Calu3 (cell line): ENCODE results near the gene ARHGEF28. TPM values are rescaled to one million over a fixed set of nuclear protein-coding genes. Genes with fewer than 3 reads are reported as not detected.

Experiments
- BruUV-seq: library from RNA; stranded (reverse); fragments of 400-500 nt; replicated peaks from 2 replicates; lab custom pipeline; 2021; lab: Mats Ljungman, UMichigan
- CTCF ChIA-PET: fragments of 300-600 bp; sonication (Branson Sonifier 250); formaldehyde crosslinking; loops from one replicate; lab custom pipeline; 2022; ENCODE audit warnings: antibody characterized with exemption; lab: Charles Lee
- DNase-seq: peaks from one replicate; pipeline ENCODE4 v3.0.0; 2022
- H3K27ac Mint-ChIP-seq: one replicate; pipeline ENCODE4 v1.8.0; 2022; ENCODE audit warnings: mixed read lengths; ENCODE audit not compliant: unreplicated experiment
- H3K27me3 Mint-ChIP-seq: one replicate; pipeline ENCODE4 v1.8.0; 2022; ENCODE audit warnings: mixed read lengths; ENCODE audit not compliant: unreplicated experiment
- H3K36me3 Mint-ChIP-seq: one replicate; pipeline ENCODE4 v1.8.0; 2022; ENCODE audit warnings: mild to moderate bottlenecking, moderate library complexity, mixed read lengths; ENCODE audit not compliant: insufficient read depth, unreplicated experiment
- H3K4me1 Mint-ChIP-seq: one replicate; pipeline ENCODE4 v1.8.0; 2022; ENCODE audit warnings: mild to moderate bottlenecking, low read depth, mixed read lengths; ENCODE audit not compliant: unreplicated experiment
- H3K4me3 Mint-ChIP-seq: one replicate; pipeline ENCODE4 v1.8.0; 2022; ENCODE audit warnings: mild to moderate bottlenecking, low read depth, moderate library complexity, mixed read lengths; ENCODE audit not compliant: unreplicated experiment
- H3K9me3 Mint-ChIP-seq: one replicate; pipeline ENCODE4 v1.8.0; 2022; ENCODE audit warnings: low read depth, mixed read lengths; ENCODE audit not compliant: unreplicated experiment
- CTCF ChIP-seq: fragments of 200-600 bp; IDR thresholded peaks from one replicate; pipeline ENCODE4 v1.8.0; 2022; ENCODE audit warnings: antibody characterized with exemption; ENCODE audit not compliant: unreplicated experiment
- intact Hi-C: fragments of 100-400 bp; cut with micrococcal nuclease; formaldehyde crosslinking; loops from one replicate; pipeline ENCODE4 v1.10.0; 2022; ENCODE audit not compliant: unreplicated experiment
- total RNA-seq: library from RNA; stranded (reverse); gene quantifications from 2 replicates; pipeline ENCODE4 v1.2.3, GENCODE V29; 2022

Gene ARHGEF28
- total RNA-seq, 1 experiment from 2014 or later: 92.0 TPM

DNA sequence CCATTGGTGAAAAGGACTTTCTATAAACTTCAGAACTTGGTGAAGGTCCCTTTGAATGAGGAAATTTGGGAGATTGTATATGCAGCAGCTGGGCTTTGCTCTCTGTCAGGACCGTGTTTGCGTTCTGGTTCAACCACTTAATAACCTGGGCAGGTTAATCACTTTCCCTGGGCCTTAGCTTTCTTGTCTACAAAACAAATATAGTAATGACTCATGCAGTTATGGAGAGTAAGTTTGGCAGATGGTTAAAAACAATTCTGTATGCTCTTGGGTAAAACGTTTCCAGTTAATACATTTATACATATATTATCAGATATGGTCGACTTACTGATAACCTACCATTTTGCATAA, 197.0 kb downstream of the ARHGEF28 start:
- intact Hi-C loops: loop anchor here (1.0 to 10.0 kb wide), 2 partner anchors 10 to 822 kb away; partner anchors contain the start of gene ENC1
- H3K27me3 Mint-ChIP-seq: no peaks in the 10 kb centered on the region
- CTCF ChIA-PET: interaction anchor here (1.3 to 3.9 kb wide), 3 partner anchors 10 to 59 kb away, joined by 3 to 33 read pairs (median 7); no protein-coding TSS in a partner anchor
- H3K4me3 Mint-ChIP-seq: no peak overlapping the region
- no peak for TF ChIP-seq CTCF
- DNase-seq: peak; percentile 59
- H3K4me1 Mint-ChIP-seq: peaks cover 44% of the 10 kb centered on the region
- H3K36me3 Mint-ChIP-seq: peaks cover 39% of the 10 kb centered on the region
- no TSS peak for BruUV-seq
- no peak overlapping the region for H3K27ac Mint-ChIP-seq
- H3K9me3 Mint-ChIP-seq: no peaks in the 10 kb centered on the region

DNA sequence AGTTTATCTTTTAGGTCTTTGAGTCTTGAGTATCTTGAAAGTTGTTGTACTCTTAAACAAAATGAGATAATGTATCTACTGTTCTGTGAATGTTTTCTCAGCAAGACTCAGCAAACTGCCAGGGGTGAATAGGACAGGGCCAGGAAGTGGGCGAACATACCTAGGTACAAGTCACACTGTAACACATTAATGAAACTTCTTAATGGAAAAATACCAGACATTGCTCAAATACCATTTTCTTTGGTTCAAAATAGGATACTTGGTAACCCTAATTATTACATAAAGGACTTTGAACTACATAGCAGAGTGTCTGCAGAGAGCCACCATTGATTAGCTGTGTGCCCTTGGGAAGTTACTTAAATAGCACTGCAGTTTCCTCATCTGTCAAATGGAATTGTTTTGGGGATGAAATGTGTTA, 197.5 kb downstream of the ARHGEF28 start:
- peak; percentile 77 for DNase-seq
- intact Hi-C loops: loop anchor here (1.0 to 10.0 kb wide), 2 partner anchors 10 to 821 kb away; partner anchors contain the start of gene ENC1
- Mint-ChIP-seq H3K4me3 (no peak overlapping the region), H3K36me3 (peaks cover 36% of the 10 kb centered on the region), H3K9me3 (no peaks in the 10 kb centered on the region), H3K4me1 (peaks cover 44% of the 10 kb centered on the region), H3K27me3 (no peaks in the 10 kb centered on the region), H3K27ac (no peak overlapping the region)
- no peak for TF ChIP-seq CTCF
- BruUV-seq: no TSS peak
- CTCF ChIA-PET: interaction anchor here (0.7 to 3.9 kb wide), 4 partner anchors 9 to 27 kb away, joined by 3 to 33 read pairs (median 5); no protein-coding TSS in a partner anchor

DNA sequence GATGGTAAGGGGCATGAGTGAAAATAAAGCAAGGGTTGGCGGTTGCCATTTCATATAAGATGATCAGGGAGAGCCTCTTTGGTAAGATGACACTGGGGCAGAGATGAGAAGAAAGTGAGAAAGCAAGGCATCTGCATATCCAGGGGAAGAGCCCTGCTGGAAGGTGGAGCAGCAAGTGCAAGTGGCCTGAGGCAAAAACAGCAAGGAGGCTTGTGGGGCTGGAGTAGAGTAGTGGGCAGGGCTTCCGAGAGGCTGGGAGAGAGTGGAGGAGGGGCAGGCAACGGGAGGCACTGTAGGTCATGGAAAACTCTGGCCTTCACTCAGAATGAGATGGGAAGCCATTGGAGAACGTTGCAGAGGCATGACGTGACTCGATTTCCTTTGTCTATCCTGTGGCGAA, 199.2 kb downstream of the ARHGEF28 start:
- Mint-ChIP-seq H3K4me3 (no peak overlapping the region), H3K36me3 (peaks cover 28% of the 10 kb centered on the region), H3K27ac (no peak overlapping the region), H3K9me3 (no peaks in the 10 kb centered on the region), H3K27me3 (no peaks in the 10 kb centered on the region), H3K4me1 (peaks cover 37% of the 10 kb centered on the region)
- CTCF ChIA-PET: no interaction called here
- TF ChIP-seq CTCF: no peak
- intact Hi-C loops: loop anchor here (10.0 kb wide), 1 partner anchor 820 kb away; the partner anchor contains the start of gene ENC1
- no TSS peak for BruUV-seq
- no peak for DNase-seq

DNA sequence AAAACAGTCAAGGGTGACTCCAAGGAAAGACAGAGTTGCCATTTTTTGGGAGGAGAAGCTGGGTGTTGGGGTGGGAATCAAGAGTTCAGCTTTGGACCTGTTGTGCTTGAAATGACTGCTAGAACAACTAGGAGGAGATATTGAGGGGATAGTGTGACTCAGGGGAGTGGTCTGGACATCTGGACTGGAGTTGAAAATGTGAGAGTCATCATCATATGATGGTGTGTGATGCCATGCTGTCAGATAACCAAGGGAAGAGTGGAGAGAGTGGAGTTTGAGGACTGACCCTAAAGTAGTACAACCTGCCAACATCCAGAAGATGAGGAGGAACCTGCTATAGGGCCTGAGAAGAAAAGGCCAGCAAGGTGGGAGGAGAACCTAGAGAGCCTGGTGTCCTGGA, 199.7 kb downstream of the ARHGEF28 start:
- no peak for DNase-seq
- H3K9me3 Mint-ChIP-seq: no peaks in the 10 kb centered on the region
- no peak for TF ChIP-seq CTCF
- intact Hi-C loops: loop anchor here (10.0 kb wide), 1 partner anchor 819 kb away; the partner anchor contains the start of gene ENC1
- peaks cover 23% of the 10 kb centered on the region for H3K36me3 Mint-ChIP-seq
- H3K27ac Mint-ChIP-seq: no peak overlapping the region
- no peak overlapping the region for H3K4me3 Mint-ChIP-seq
- CTCF ChIA-PET: interaction anchor here (1.0 kb wide), 1 partner anchor 9 kb away, joined by 3 read pairs; no protein-coding TSS in a partner anchor
- peaks cover 37% of the 10 kb centered on the region for H3K4me1 Mint-ChIP-seq
- BruUV-seq: no TSS peak
- H3K27me3 Mint-ChIP-seq: no peaks in the 10 kb centered on the region
